K562 (cell line): ENCODE measurements around the gene CSAG2. TPM values are rescaled to one million over a fixed set of nuclear protein-coding genes. Genes with fewer than 3 reads are reported as not detected.
"Not testable (repeated sequence)": the region's sequence is repeated elsewhere in the genome, so short reads cannot be mapped to it uniquely, and the experiment has no call there.

ENCODE experiments used
- ATAC-seq: fragments of 200-7000 bp; cut with Tn5 transposase; 3 replicates; pipeline ENCODE4 v1.9.1; 2020; ENCODE audit warnings: moderate library complexity
- BruUV-seq: library from RNA; stranded (reverse); fragments of 400-500 nt; replicated peaks from 2 replicates; lab custom pipeline; 2021; lab: Mats Ljungman, UMichigan
- CTCF ChIA-PET: fragments of 300-600 bp; formaldehyde crosslinking; extraction: SDS; loops from one replicate; lab custom pipeline; 2021; ENCODE audit warnings: low intra/inter-chr PET ratio; lab: Yijun Ruan, JAX
- POLR2A ChIA-PET: fragments of 300-600, 350-650 bp; sonication (Branson Sonifier 250); formaldehyde crosslinking; extraction: SDS; loops from one replicate; lab custom pipeline; 2021; ENCODE audit warnings: antibody characterized with exemption, inconsistent platforms; lab: Yijun Ruan, JAX
- DNase-seq, 4 experiments: peaks; one replicate each; pipeline versions ENCODE4 v3.0.0 to v3.0.0-alpha.2; 2011 to 2018; ENCODE audit warnings: low spot score in 3 of 4, mixed read lengths in 3 of 4; ENCODE audit errors: extremely low read depth in 1 of 4
- FAIRE-seq: peaks from 2 replicates; lab custom pipeline; 2011; peaks lifted over from hg19 to GRCh38; lab: Jason Lieb, UNC
- H2AFZ ChIP-seq: 2 replicates; pipeline ENCODE4 v1.6.0; 2011; ENCODE audit warnings: low read depth, low read length, control low read depth, inconsistent platforms
- H3K27ac ChIP-seq: fragments of 200-600 bp; 3 replicates; pipeline ENCODE4 v1.8.0; 2011; ENCODE audit warnings: low read depth, mild to moderate bottlenecking, control low read depth, inconsistent platforms, low read length, moderate library complexity, mixed read lengths; ENCODE audit errors: extremely low read depth
- H3K27me3 ChIP-seq, 2 experiments: fragments of 300-600 bp in 1 of 2; 2 replicates in 1 of 2; 3 replicates in 1 of 2; pipeline versions ENCODE4 v1.6.0 to v1.8.0; 2011; ENCODE audit warnings: inconsistent platforms in 2 of 2, low read length in 2 of 2, mild to moderate bottlenecking in 1 of 2, mixed read lengths in 1 of 2, moderate library complexity in 1 of 2; ENCODE audit not compliant: control insufficient read depth in 2 of 2, insufficient read depth in 2 of 2
- H3K36me3 ChIP-seq: fragments of 300-600 bp; 3 replicates; pipeline ENCODE4 v1.8.0; 2011; ENCODE audit warnings: mild to moderate bottlenecking, low read length, inconsistent platforms; ENCODE audit not compliant: control insufficient read depth, insufficient read depth
- H3K4me1 ChIP-seq, 2 experiments: fragments of 200-600 bp in 1 of 2; replicated peaks in 1 of 2; 2 replicates in 1 of 2; 3 replicates in 1 of 2; pipeline versions ENCODE4 v1.5.1 to v1.8.0; 2011; ENCODE audit warnings: inconsistent platforms in 2 of 2, low read length in 2 of 2, mild to moderate bottlenecking in 1 of 2, mixed read lengths in 1 of 2, moderate library complexity in 1 of 2; ENCODE audit not compliant: control insufficient read depth in 2 of 2, insufficient read depth in 2 of 2
- H3K4me2 ChIP-seq: 2 replicates; pipeline ENCODE4 v1.6.1; 2011; ENCODE audit warnings: low read length, control low read depth, inconsistent platforms, mixed read lengths; ENCODE audit not compliant: insufficient read depth
- H3K4me3 ChIP-seq: fragments of 200-600 bp; sonication (generic), shearing (Covaris generic); 2 replicates; pipeline ENCODE4 v1.5.1; 2016; ENCODE audit warnings: control low read depth, inconsistent platforms
- H3K79me2 ChIP-seq: fragments of 200-600 bp; 3 replicates; pipeline ENCODE4 v1.8.0; 2011; ENCODE audit warnings: low read length, inconsistent platforms; ENCODE audit not compliant: control insufficient read depth, insufficient read depth
- H3K9ac ChIP-seq, 2 experiments: 2 replicates each; pipeline versions ENCODE4 v1.6.0 to v1.6.1; 2011; ENCODE audit warnings: low read depth in 2 of 2, low read length in 2 of 2, control low read depth in 1 of 2, inconsistent platforms in 1 of 2, mild to moderate bottlenecking in 1 of 2, mixed read lengths in 1 of 2; ENCODE audit not compliant: insufficient read depth in 1 of 2
- H3K9me1 ChIP-seq: one replicate; pipeline ENCODE4 v1.6.0; 2011; ENCODE audit warnings: inconsistent platforms, mild to moderate bottlenecking, low read length, moderate library complexity; ENCODE audit not compliant: control insufficient read depth, insufficient read depth
- H3K9me3 ChIP-seq: replicated peaks from 2 replicates; pipeline ENCODE4 v1.5.1; 2011; ENCODE audit warnings: low read depth, low read length, inconsistent platforms; ENCODE audit not compliant: control insufficient read depth, insufficient read depth
- H4K20me1 ChIP-seq: replicated peaks from 2 replicates; pipeline ENCODE4 v1.6.1; 2011; ENCODE audit warnings: low read length, inconsistent platforms, mixed read lengths; ENCODE audit not compliant: control insufficient read depth, insufficient read depth
- WGBS: fragments of 100-300 bp; shearing (Covaris generic); methylation state at CpG from one replicate; pipeline ENCODE4 v1.1.6; 2016; ENCODE audit warnings: low coverage, mixed read lengths; ENCODE audit not compliant: insufficient coverage; ENCODE audit errors: missing lambda C conversion rate; 5-methylcytosine and 5-hydroxymethylcytosine counted together
- in situ Hi-C: fragments of 300-500 bp; cut with MboI; formaldehyde crosslinking; loops from 4 replicates; pipeline ENCODE4 v1.15.0; 2018; ENCODE audit warnings: inconsistent platforms, mixed read lengths
- intact Hi-C: fragments of 100-400 bp; cut with micrococcal nuclease; formaldehyde crosslinking; loops from 2 replicates; pipeline ENCODE4 v1.14.2; 2022
- polyA plus RNA-seq, 8 experiments: library from polyadenylated mRNA; depleted of rRNA in 4 of 8; stranded (reverse) in 5 of 8; unstranded in 3 of 8; fragments of >200 nt; fragmentation: Nextera tagmentation in 2 of 8; fragmentation: Illumina TruSeq in 1 of 8; extraction: Ambion mirVana in 2 of 8; extraction: Trizol in 1 of 8; gene quantifications; 2 replicates each; pipeline versions ENCODE4 v1.2.1 to v1.2.3, GENCODE V29; 2011 to 2014; ENCODE audit warnings: inconsistent platforms in 1 of 8, missing spikeins in 1 of 8
- total RNA-seq, 7 experiments: library from RNA; depleted of rRNA in 6 of 7; stranded (reverse); fragments of >200 nt in 6 of 7; fragmentation: Illumina TruSeq in 2 of 7; extraction: Trizol in 2 of 7; gene quantifications; 2 replicates each; pipeline versions ENCODE4 v1.2.1 to v1.2.3, GENCODE V29; 2011 to 2021; ENCODE audit warnings: low replicate concordance in 1 of 7

Gene CSAG2
- total and polyA plus RNA-seq, 9 of the 15 experiments (the other 6 are each of a cell fraction or from before 2014, with no cell fraction given): 0.18 to 0.38 (median 0.27) TPM; not detected in 5

DNA sequence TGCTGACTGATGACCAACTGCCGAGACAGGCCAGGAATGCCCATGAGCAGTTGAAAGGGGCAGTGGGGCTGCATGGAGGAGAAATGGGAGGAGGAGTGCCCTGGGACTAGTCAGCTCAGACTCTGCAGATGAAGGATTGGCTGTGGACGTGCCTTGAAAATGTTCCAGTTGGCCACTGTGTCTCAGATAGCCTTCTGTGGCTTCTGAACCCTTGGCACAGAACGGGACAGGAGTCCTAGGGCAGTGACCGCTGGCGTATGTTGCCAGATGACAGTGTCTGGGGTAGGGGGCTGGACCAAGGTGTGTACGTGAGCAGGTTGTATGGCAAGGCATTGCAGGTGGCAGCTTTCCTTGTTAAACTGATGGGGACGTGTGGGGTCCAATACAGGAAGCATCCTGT, 2.6 kb downstream of the CSAG2 start:
- H3K9me1 ChIP-seq, H3K27me3 ChIP-seq, H4K20me1 ChIP-seq, H3K27ac ChIP-seq, H3K4me3 ChIP-seq, H3K36me3 ChIP-seq, POLR2A ChIA-PET, H2AFZ ChIP-seq, BruUV-seq, H3K9me3 ChIP-seq, in situ Hi-C loops, CTCF ChIA-PET, DNase-seq, H3K9ac ChIP-seq, intact Hi-C loops, H3K79me2 ChIP-seq, H3K4me2 ChIP-seq, ATAC-seq, H3K4me1 ChIP-seq: not testable (repeated sequence)
- 31% methylated on average over 2 of the region's 7 CpGs for WGBS
- peak; percentile 15 for FAIRE-seq

DNA sequence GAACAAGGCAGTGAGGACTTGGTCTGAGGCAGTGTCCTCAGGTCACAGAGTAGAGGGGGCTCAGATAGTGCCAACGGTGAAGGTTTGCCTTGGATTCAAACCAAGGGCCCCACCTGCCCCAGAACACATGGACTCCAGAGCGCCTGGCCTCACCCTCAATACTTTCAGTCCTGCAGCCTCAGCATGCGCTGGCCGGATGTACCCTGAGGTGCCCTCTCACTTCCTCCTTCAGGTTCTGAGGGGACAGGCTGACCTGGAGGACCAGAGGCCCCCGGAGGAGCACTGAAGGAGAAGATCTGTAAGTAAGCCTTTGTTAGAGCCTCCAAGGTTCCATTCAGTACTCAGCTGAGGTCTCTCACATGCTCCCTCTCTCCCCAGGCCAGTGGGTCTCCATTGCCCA, 8.7 kb downstream of the CSAG2 start:
- H3K79me2 ChIP-seq, H3K4me3 ChIP-seq, H4K20me1 ChIP-seq, H3K4me2 ChIP-seq, BruUV-seq, H3K27ac ChIP-seq, POLR2A ChIA-PET, H3K4me1 ChIP-seq, intact Hi-C loops, H3K9me3 ChIP-seq, H3K36me3 ChIP-seq, ATAC-seq, FAIRE-seq, CTCF ChIA-PET, H3K9ac ChIP-seq, H2AFZ ChIP-seq, H3K9me1 ChIP-seq, DNase-seq, H3K27me3 ChIP-seq: not testable (repeated sequence)
- WGBS: 100% methylated on average over 3 of the region's 5 CpGs
- in situ Hi-C loops: loop anchor here (5.0 kb wide), 1 partner anchor 67 kb away; the partner anchor contains the start of gene MAGEA6

DNA sequence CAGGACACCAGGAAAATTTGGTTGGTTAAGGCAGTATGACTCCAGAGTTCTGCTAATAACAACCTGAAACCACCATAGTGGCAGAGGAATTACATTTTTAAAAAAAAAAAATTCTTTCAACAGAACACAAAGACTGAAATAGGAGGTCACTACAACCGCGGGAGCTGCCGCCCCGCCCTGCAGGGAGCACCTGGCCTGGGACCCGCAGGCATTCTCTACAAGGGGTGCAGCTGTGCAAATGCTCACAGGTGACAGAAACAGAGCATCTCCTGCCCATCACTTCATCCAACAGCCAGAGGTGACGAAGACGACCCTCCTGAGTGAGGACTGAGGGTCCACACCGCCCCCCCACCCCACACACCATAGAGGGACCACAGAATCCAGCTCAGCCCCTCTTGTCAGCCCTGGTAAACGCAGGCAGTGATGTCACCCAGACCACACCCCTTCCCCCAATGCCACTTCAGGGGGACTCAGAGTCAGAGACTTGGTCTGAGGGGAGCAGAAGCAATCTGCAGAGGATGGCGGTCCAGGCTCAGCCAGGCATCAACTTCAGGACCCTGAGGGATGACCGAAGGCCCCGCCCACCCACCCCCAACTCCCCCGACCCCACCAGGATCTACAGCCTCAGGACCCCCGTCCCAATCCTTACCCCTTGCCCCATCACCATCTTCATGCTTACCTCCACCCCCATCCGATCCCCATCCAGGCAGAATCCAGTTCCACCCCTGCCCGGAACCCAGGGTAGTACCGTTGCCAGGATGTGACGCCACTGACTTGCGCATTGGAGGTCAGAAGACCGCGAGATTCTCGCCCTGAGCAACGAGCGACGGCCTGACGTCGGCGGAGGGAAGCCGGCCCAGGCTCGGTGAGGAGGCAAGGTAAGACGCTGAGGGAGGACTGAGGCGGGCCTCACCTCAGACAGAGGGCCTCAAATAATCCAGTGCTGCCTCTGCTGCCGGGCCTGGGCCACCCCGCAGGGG, 10.8 kb downstream of the CSAG2 start, which contains the start of gene MAGEA3:
TSS of gene MAGEA3 (plus strand) at position 843 of the 980 bp plus-strand sequence. CDS start 2,039 bp downstream, outside the sequence.
- DNase-seq, POLR2A ChIA-PET, intact Hi-C loops, H4K20me1 ChIP-seq, BruUV-seq, H3K9me1 ChIP-seq, H3K27me3 ChIP-seq, H3K4me1 ChIP-seq, H3K9me3 ChIP-seq, H3K79me2 ChIP-seq, CTCF ChIA-PET, H3K36me3 ChIP-seq, in situ Hi-C loops, H3K27ac ChIP-seq, H2AFZ ChIP-seq: not testable (repeated sequence)
- Histone ChIP-seq H3K9ac (peak within 1 kb of the TSS in 1 of 2 experiments; percentile 64; a peak in 2 of 4 replicates), H3K4me2 (peak within 1 kb of the TSS; percentile 60; the same call in 1 of the 2 replicates), H3K4me3 (peak within 1 kb of the TSS; percentile 30)
- 4% methylated on average over 3 of the region's 34 CpGs for WGBS
- FAIRE-seq: peak; percentile 98
- peak; percentile 97 for ATAC-seq
